BE2C (cell line): Measurements from ENCODE around the gene TTC23.

ENCODE experiments used
- DNase-seq: peaks from one replicate; pipeline ENCODE4 v3.0.0-alpha.2; 2020
- H3K27me3 ChIP-seq: fragments of 250-450 bp; sonication (Bioruptor Pico); 2 replicates; pipeline ENCODE4 v1.5.1; 2020; ENCODE audit warnings: mild to moderate bottlenecking
- H3K36me3 ChIP-seq: fragments of 250-450 bp; sonication (Bioruptor Pico); 2 replicates; pipeline ENCODE4 v1.5.1; 2020; ENCODE audit warnings: mild to moderate bottlenecking
- H3K4me1 ChIP-seq: fragments of 250-450 bp; sonication (Bioruptor Pico); 2 replicates; pipeline ENCODE4 v1.5.1; 2020
- H3K4me3 ChIP-seq: 2 replicates; pipeline ENCODE4 v1.5.1; 2011; ENCODE audit warnings: low read depth, low read length
- H3K9me3 ChIP-seq: fragments of 250-450 bp; sonication (Bioruptor Pico); 2 replicates; pipeline ENCODE4 v1.5.1; 2020
- CTCF ChIP-seq: IDR thresholded peaks from 2 replicates; pipeline ENCODE4 v1.5.1; 2012; ENCODE audit warnings: mild to moderate bottlenecking, low read depth, low read length

TTC23 gene

DNA sequence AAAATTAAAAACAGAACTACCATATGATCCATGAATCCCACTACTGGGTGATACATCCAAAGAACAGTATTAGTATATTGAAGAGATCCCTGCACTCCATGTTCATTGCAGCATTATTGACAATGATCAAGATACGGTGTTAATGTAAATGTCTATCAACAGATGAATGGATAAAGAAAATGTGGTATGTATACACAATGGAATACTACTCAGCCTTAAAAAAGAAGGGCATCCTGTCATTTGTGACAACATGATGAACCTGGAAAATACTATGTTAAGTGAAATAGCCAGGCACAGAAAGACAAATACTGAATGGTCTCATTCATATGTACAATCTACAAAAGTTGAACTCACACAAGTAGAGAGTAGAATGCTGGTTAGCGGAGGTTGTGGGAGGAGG lies 16.6 kb downstream of the TTC23 start:
- Histone ChIP-seq H3K27me3 (no peaks in the 10 kb centered on the region), H3K36me3 (no peaks in the 10 kb centered on the region), H3K4me1 (no peaks in the 10 kb centered on the region), H3K9me3 (no peaks in the 10 kb centered on the region), H3K4me3 (no peak overlapping the region)
- TF ChIP-seq CTCF = no peak
- DNase-seq = no peak

DNA sequence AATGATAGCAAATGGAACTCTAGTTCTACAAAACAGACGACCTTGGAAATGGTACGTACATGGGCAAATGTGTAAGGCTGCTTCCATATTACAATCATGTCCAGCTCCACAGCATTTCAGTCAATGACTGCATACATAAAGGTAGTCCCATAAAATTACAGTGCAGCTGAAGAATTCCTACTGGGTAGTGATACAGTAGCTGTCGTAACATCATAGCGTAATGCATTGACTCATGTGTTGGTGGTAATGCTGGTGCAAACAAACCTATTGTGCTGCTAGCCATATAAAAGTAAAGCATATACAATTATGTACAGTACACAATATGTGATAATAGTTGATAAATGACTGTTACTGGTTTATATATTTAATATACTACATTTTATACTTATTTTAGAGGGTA lies 18.5 kb downstream of the TTC23 start:
- no peak for DNase-seq
- no peaks in the 10 kb centered on the region for H3K36me3 ChIP-seq
- H3K9me3 ChIP-seq = no peaks in the 10 kb centered on the region
- H3K27me3 ChIP-seq = no peaks in the 10 kb centered on the region
- no peaks in the 10 kb centered on the region for H3K4me1 ChIP-seq
- H3K4me3 ChIP-seq = no peak overlapping the region
- no peak for TF ChIP-seq CTCF

DNA sequence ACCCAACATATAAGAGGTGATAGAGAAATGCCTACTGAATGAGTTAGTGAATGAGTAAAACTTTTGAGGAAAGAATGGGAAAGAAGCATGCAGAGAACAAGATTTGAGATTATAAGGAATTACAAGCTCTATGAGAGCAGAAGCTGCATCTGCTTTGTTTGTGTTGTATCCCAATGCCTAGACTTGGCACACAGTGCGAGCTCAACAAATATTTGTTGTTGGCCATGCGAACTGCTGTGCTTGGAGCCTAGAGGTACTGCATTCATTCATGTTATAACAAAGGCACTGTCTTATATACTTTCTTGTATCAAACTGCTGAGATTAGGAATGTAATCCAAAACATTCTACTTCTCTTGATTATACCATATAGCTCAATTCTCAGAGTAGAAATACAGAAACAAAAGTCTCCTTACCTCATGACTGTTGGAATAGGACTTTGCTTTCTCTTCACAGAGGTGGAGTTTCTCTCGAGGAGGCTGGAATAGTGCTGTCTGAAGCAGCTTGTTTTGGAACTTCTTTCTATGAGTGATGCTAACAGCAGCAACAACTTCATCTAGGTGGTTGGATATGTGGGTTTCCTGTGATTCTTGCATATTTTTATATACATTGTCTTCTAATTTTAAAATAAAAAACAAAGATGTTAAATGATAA lies 21.1 kb downstream of the TTC23 start:
- no peak for TF ChIP-seq CTCF

GRCh38 chr15:99226802-99227201 lies 22.6 kb downstream of the TTC23 start:
- no peaks in the 10 kb centered on the region for H3K36me3 ChIP-seq
- no peak for DNase-seq
- no peaks in the 10 kb centered on the region for H3K9me3 ChIP-seq
- TF ChIP-seq CTCF = no peak
- H3K27me3 ChIP-seq = no peaks in the 10 kb centered on the region
- no peaks in the 10 kb centered on the region for H3K4me1 ChIP-seq
- H3K4me3 ChIP-seq = no peak overlapping the region

More for the DNA sequence above, 21.1 kb downstream of the TTC23 start:
- Histone ChIP-seq H3K36me3 (no peaks in the 10 kb centered on the region), H3K4me1 (no peaks in the 10 kb centered on the region), H3K27me3 (no peaks in the 10 kb centered on the region), H3K4me3 (no peak overlapping the region), H3K9me3 (no peaks in the 10 kb centered on the region)
- DNase-seq = no peak

GRCh38 chr15:99224372-99225214 lies 24.8 kb downstream of the TTC23 start:
- no peak for DNase-seq

More at GRCh38 chr15:99224372-99225214, 24.8 kb downstream of the TTC23 start:
- no peaks in the 10 kb centered on the region for H3K36me3 ChIP-seq
- H3K4me1 ChIP-seq = no peaks in the 10 kb centered on the region
- no peaks in the 10 kb centered on the region for H3K27me3 ChIP-seq
- no peaks in the 10 kb centered on the region for H3K9me3 ChIP-seq
- no peak overlapping the region for H3K4me3 ChIP-seq
- TF ChIP-seq CTCF = no peak
